Vagina (tissue), 2 donors: ENCODE results near the gene CORO6.

Experiments
- CTCF ChIP-seq, 3 experiments: fragments of 450-650 bp in 2 of 3; fragments of 200-600 bp in 1 of 3; sonication (generic) in 1 of 3; IDR thresholded peaks; one replicate each; pipeline ENCODE4 v1.5.1; 2017 to 2019; ENCODE audit warnings: antibody characterized with exemption in 3 of 3, mild to moderate bottlenecking in 2 of 3, moderate library complexity in 2 of 3
- POLR2A ChIP-seq, 2 donors: fragments of 450-650 bp; IDR thresholded peaks; one replicate each; pipeline ENCODE4 v1.6.1; 2017; ENCODE audit warnings: antibody characterized with exemption in 2 of 2, mild to moderate bottlenecking in 2 of 2, moderate library complexity in 2 of 2
- POLR2AphosphoS5 ChIP-seq, 2 donors: sonication (generic); formaldehyde crosslinking; IDR thresholded peaks; one replicate each; pipeline ENCODE4 v1.9.0; 2017; ENCODE audit warnings: antibody characterized with exemption in 2 of 2, mild to moderate bottlenecking in 2 of 2, low read depth in 1 of 2; ENCODE audit not compliant: insufficient read depth in 1 of 2

- TF ChIP-seq POLR2A (IDR thresholded peaks at IDR 0.05) (no peak), CTCF (IDR thresholded peaks at IDR 0.05) (no peak), POLR2AphosphoS5 (IDR thresholded peaks at IDR 0.05; ENCODE audit: insufficient read depth in 1 of 2, low read depth in 1 of 2) (no peak)
These were observed 19.5 kb downstream of the CORO6 start for GRCh38 chr17:29603109-29603674.
